ENCODE measurements around the gene CACNA2D2. TPM values are rescaled to one million over a fixed set of nuclear protein-coding genes. Genes with fewer than 3 reads are reported as not detected.

CACNA2D2 gene
- total and polyA plus RNA-seq, 2 of the 13 experiments (the other 11 are each of a cell fraction or from before 2014, with no cell fraction given): not detected

GRCh38 chr3:50353245-50354004 is 150.0 kb downstream of the CACNA2D2 start:
- Histone ChIP-seq H3K27me3 (ENCODE audit: control insufficient read depth in 1 of 2, insufficient read depth in 2 of 2, low read length in 2 of 2) (no peaks in the 10 kb centered on the region), H3K36me3 (replicated peaks in 1 of 2; ENCODE audit: control insufficient read depth in 1 of 2, insufficient read depth in 2 of 2, low read length in 2 of 2) (peaks cover 13 to 36% of the 10 kb centered on the region in 2 experiments), H3K4me2 (ENCODE audit: low read depth, low read length) (no peak overlapping the region), H3K79me2 (ENCODE audit: insufficient read depth, low read length) (peaks cover 43% of the 10 kb centered on the region), H4K20me1 (ENCODE audit: insufficient read depth, low read length) (peaks cover 25% of the 10 kb centered on the region), H3K9me3 (ENCODE audit: low read length) (no peaks in the 10 kb centered on the region), H2AFZ (ENCODE audit: low read length) (no peak overlapping the region), H3K27ac (ENCODE audit: extremely low read length, insufficient read depth, low read length) (no peak overlapping the region), H3K4me1 (ENCODE audit: insufficient read depth, low read length) (peaks cover 61% of the 10 kb centered on the region), H3K4me3 (replicated peaks in 1 of 3; ENCODE audit: insufficient read depth in 1 of 3, low read depth in 2 of 3, low read length in 3 of 3) (no peak overlapping the region), H3K9ac (ENCODE audit: insufficient read depth, low read depth, low read length) (no peak overlapping the region)
- WGBS (ENCODE audit: low lambda C conversion rate): 97% methylated on average over 7 of the region's 12 CpGs
- in situ Hi-C loops (cut with HindIII; ENCODE audit: extremely low pct_ligation_motif_present, low pct_unique_long_range_greater_than_20kb): no loop called here
- ATAC-seq: no peak
- POLR2A ChIA-PET: interaction anchor here (0.8 to 1.9 kb wide), 3 partner anchors 16 to 216 kb away, joined by 3 to 6 read pairs (median 3); partner anchors contain the start of gene HEMK1
- intact Hi-C loops (cut with micrococcal nuclease; ENCODE audit: unreplicated experiment): no loop called here
- no peak for FAIRE-seq
- DNase-seq (ENCODE audit: low spot score): no peak
- CTCF ChIA-PET (ENCODE audit: low intra/inter-chr PET ratio, low total read pairs): no interaction called here
- no TSS peak for BruUV-seq (replicated peaks)
- TF ChIP-seq RBFOX2 (IDR thresholded peaks at IDR 0.05; ENCODE audit: low read depth, low read length) (peak; percentile 68), AGO2 (optimal IDR thresholded peaks at IDR 0.05; ENCODE audit: low read depth, low read length) (peak; percentile 93), ZNF260 (CRISPR knock-in tag; IDR thresholded peaks at IDR 0.05; ENCODE audit: borderline replicate concordance, low read depth) (no peak), NCOR1 (IDR thresholded peaks at IDR 0.05; ENCODE audit: borderline replicate concordance, low read length) (no peak), ZC3H13 (CRISPR knock-in tag; IDR thresholded peaks at IDR 0.05) (peak; percentile 65; the same call in 1 of the 2 replicates), ZNF792 (CRISPR knock-in tag; IDR thresholded peaks at IDR 0.05) (no peak), KMT2B (CRISPR knock-in tag; IDR thresholded peaks at IDR 0.05) (no peak), RFXANK (CRISPR knock-in tag; IDR thresholded peaks at IDR 0.05) (no peak), ETV6 (CRISPR knock-in tag; conservative IDR thresholded peaks at IDR 0.05) (no peak), ONECUT2 (CRISPR knock-in tag; IDR thresholded peaks at IDR 0.05) (no peak), ZFP82 (CRISPR knock-in tag; IDR thresholded peaks at IDR 0.05; ENCODE audit: borderline replicate concordance) (no peak), SMC3 (IDR thresholded peaks at IDR 0.05; ENCODE audit: low read length) (no peak), HMGXB4 (CRISPR knock-in tag; IDR thresholded peaks at IDR 0.05; ENCODE audit: borderline replicate concordance in 1 of 2, low read depth in 1 of 2) (no peak), KLF12 (CRISPR knock-in tag; IDR thresholded peaks at IDR 0.05; ENCODE audit: borderline replicate concordance) (no peak), ZNF430 (CRISPR knock-in tag; IDR thresholded peaks at IDR 0.05) (no peak)
- TF ChIP-seq, protein P1, sequence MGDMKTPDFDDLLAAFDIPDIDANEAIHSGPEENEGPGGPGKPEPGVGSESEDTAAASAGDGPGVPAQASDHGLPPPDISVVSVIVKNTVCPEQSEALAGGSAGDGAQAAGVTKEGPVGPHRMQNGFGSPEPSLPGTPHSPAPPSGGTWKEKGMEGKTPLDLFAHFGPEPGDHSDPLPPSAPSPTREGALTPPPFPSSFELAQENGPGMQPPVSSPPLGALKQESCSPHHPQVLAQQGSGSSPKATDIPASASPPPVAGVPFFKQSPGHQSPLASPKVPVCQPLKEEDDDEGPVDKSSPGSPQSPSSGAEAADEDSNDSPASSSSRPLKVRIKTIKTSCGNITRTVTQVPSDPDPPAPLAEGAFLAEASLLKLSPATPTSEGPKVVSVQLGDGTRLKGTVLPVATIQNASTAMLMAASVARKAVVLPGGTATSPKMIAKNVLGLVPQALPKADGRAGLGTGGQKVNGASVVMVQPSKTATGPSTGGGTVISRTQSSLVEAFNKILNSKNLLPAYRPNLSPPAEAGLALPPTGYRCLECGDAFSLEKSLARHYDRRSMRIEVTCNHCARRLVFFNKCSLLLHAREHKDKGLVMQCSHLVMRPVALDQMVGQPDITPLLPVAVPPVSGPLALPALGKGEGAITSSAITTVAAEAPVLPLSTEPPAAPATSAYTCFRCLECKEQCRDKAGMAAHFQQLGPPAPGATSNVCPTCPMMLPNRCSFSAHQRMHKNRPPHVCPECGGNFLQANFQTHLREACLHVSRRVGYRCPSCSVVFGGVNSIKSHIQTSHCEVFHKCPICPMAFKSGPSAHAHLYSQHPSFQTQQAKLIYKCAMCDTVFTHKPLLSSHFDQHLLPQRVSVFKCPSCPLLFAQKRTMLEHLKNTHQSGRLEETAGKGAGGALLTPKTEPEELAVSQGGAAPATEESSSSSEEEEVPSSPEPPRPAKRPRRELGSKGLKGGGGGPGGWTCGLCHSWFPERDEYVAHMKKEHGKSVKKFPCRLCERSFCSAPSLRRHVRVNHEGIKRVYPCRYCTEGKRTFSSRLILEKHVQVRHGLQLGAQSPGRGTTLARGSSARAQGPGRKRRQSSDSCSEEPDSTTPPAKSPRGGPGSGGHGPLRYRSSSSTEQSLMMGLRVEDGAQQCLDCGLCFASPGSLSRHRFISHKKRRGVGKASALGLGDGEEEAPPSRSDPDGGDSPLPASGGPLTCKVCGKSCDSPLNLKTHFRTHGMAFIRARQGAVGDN (CRISPR knock-in tag; IDR thresholded peaks at IDR 0.05): peak; percentile 17; the same call in 1 of the 2 replicates
- TF ChIP-seq, protein P2, sequence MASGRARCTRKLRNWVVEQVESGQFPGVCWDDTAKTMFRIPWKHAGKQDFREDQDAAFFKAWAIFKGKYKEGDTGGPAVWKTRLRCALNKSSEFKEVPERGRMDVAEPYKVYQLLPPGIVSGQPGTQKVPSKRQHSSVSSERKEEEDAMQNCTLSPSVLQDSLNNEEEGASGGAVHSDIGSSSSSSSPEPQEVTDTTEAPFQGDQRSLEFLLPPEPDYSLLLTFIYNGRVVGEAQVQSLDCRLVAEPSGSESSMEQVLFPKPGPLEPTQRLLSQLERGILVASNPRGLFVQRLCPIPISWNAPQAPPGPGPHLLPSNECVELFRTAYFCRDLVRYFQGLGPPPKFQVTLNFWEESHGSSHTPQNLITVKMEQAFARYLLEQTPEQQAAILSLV (CRISPR knock-in tag; IDR thresholded peaks at IDR 0.05; ENCODE audit: borderline replicate concordance): no peak

Data from HepG2 (cell line).